Vagina (tissue), 2 donors: Measurements from ENCODE around the gene RAB22A.

Source experiments
- POLR2AphosphoS5 ChIP-seq, 2 donors: sonication (generic); formaldehyde crosslinking; IDR thresholded peaks; one replicate each; pipeline ENCODE4 v1.9.0; 2017; ENCODE audit warnings: antibody characterized with exemption in 2 of 2, mild to moderate bottlenecking in 2 of 2, low read depth in 1 of 2; ENCODE audit not compliant: insufficient read depth in 1 of 2
- TF ChIP-seq, protein P1 (sequence below), 3 experiments: fragments of 450-650 bp in 2 of 3; fragments of 200-600 bp in 1 of 3; sonication (generic) in 1 of 3; IDR thresholded peaks; one replicate each; pipeline ENCODE4 v1.5.1; 2017 to 2019; ENCODE audit warnings: antibody characterized with exemption in 3 of 3, mild to moderate bottlenecking in 2 of 3, moderate library complexity in 2 of 3

DNA sequence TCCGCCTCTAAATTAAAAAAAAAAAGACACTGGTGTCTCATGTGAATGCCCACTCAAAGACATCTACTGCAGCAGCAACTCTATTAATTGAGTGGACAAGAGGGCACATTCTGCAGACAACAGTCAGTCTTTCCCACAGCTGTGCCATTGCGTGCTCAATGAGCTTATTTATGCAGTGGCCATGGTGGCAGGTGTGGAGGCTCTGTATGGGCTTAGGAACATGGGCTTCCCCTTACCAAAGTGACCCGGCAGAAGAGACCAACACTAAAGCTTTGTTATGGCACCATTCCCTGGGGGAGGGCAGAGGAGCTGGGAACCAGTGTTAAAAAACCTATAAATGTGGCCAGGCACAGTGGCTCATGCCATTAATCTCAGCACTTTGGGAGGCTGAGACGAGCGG is 75.3 kb downstream of the RAB22A start:
- no peak for TF ChIP-seq POLR2AphosphoS5 (IDR thresholded peaks at IDR 0.05; ENCODE audit: insufficient read depth in 1 of 2, low read depth in 1 of 2)
- TF ChIP-seq, protein P1, sequence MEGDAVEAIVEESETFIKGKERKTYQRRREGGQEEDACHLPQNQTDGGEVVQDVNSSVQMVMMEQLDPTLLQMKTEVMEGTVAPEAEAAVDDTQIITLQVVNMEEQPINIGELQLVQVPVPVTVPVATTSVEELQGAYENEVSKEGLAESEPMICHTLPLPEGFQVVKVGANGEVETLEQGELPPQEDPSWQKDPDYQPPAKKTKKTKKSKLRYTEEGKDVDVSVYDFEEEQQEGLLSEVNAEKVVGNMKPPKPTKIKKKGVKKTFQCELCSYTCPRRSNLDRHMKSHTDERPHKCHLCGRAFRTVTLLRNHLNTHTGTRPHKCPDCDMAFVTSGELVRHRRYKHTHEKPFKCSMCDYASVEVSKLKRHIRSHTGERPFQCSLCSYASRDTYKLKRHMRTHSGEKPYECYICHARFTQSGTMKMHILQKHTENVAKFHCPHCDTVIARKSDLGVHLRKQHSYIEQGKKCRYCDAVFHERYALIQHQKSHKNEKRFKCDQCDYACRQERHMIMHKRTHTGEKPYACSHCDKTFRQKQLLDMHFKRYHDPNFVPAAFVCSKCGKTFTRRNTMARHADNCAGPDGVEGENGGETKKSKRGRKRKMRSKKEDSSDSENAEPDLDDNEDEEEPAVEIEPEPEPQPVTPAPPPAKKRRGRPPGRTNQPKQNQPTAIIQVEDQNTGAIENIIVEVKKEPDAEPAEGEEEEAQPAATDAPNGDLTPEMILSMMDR (IDR thresholded peaks at IDR 0.05) = no peak
